ENCODE data around the gene CPVL.

- no peak for TF ChIP-seq CTCF (IDR thresholded peaks at IDR 0.05; ENCODE audit: low read depth, low read length)
- no peak for TF ChIP-seq EZH2phosphoT487 (IDR thresholded peaks at IDR 0.05; ENCODE audit: low read depth)
Measured at GRCh38 chr7:29008590-29008989, 137.7 kb downstream of the CPVL start.

All from OCI-LY3 (cell line).